Right atrium auricular region (tissue), 2 donors: ENCODE results near the gene LMLN. TPM values are rescaled to one million over a fixed set of nuclear protein-coding genes. Genes with fewer than 3 reads are reported as not detected.

Source experiments
- DNase-seq: peaks from one replicate; pipeline ENCODE4 v3.0.0-alpha.2; 2019; ENCODE audit warnings: low spot score
- H3K27ac ChIP-seq, 2 donors: fragments of 200-600 bp; sonication (generic); 1 replicate in 1 of 2; 2 replicates in 1 of 2; pipeline ENCODE4 v1.5.1; 2016 to 2019
- H3K27me3 ChIP-seq, 2 donors: fragments of 200-600 bp; sonication (generic); one replicate each; pipeline versions ENCODE4 v1.5.1 to v1.6.0; 2017 to 2019
- H3K36me3 ChIP-seq: fragments of 200-600 bp; sonication (generic); one replicate; pipeline ENCODE4 v1.5.1; 2016
- H3K4me1 ChIP-seq, 2 donors: fragments of 200-600 bp; sonication (generic); one replicate each; pipeline versions ENCODE4 v1.5.1 to v1.6.0; 2017 to 2019
- H3K4me3 ChIP-seq, 2 donors: fragments of 200-600 bp; sonication (generic); 1 replicate in 1 of 2; 2 replicates in 1 of 2; pipeline ENCODE4 v1.5.1; 2017 to 2019; ENCODE audit warnings: mild to moderate bottlenecking in 1 of 2, moderate library complexity in 1 of 2
- H3K9me3 ChIP-seq, 2 donors: fragments of 200-600 bp; sonication (generic); one replicate each; pipeline ENCODE4 v1.5.1; 2019
- CTCF ChIP-seq, 2 donors: fragments of 200-600 bp; sonication (generic); IDR thresholded peaks; one replicate each; pipeline ENCODE4 v1.5.1; 2019; ENCODE audit warnings: antibody characterized with exemption in 2 of 2
- total RNA-seq, 2 donors: library from RNA; depleted of rRNA; stranded (reverse); fragments of >200 nt; gene quantifications; one replicate each; pipeline ENCODE4 v1.1.0, GENCODE V29; 2016

Gene LMLN
- total RNA-seq, 2 donors from 2014 or later: 3.5 to 3.9 TPM

GRCh38 chr3:198093112-198093679 lies 133.2 kb downstream of the LMLN start:
- no peaks in the 10 kb centered on the region for H3K9me3 ChIP-seq
- TF ChIP-seq CTCF (IDR thresholded peaks at IDR 0.05): no peak
- DNase-seq: no peak
- H3K4me3 ChIP-seq: no peak overlapping the region
- H3K36me3 ChIP-seq: no peaks in the 10 kb centered on the region
- no peaks in the 10 kb centered on the region for H3K4me1 ChIP-seq
- H3K27ac ChIP-seq: no peak overlapping the region
- H3K27me3 ChIP-seq: no peaks in the 10 kb centered on the region

Other genes starting within 250 kb of the LMLN start
- gene RUBCN, start 223.3 kb upstream of the LMLN start, total RNA-seq: 10 to 100 TPM; 32.3 to 32.7 TPM
- 10 to 100 TPM; 39.9 to 61.8 TPM for gene FYTTD1, start 210.3 kb upstream of the LMLN start, total RNA-seq
- gene LRCH3, start 169.0 kb upstream of the LMLN start, total RNA-seq: 10 to 100 TPM; 22.2 to 23.4 TPM
- gene RPL35A, start 10.0 kb upstream of the LMLN start, total RNA-seq: 100 to 1,000 TPM; 415 to 477 TPM